Liver (tissue), 10 donors: ENCODE results near the gene FGF21. TPM values are rescaled to one million over a fixed set of nuclear protein-coding genes. Genes with fewer than 3 reads are reported as not detected.

Experiments
- DNase-seq: peaks from one replicate; pipeline ENCODE4 v3.0.0-alpha.2; 2017; ENCODE audit warnings: low spot score
- H3K27ac ChIP-seq, 2 donors: one replicate each; pipeline ENCODE4 v1.7.0; 2013; ENCODE audit warnings: inconsistent platforms in 2 of 2, low read length in 2 of 2, control low read depth in 1 of 2, low read depth in 1 of 2, mild to moderate bottlenecking in 1 of 2
- H3K27me3 ChIP-seq, 4 donors: one replicate each; pipeline versions ENCODE4 v1.6.1 to v1.7.0; 2013; ENCODE audit warnings: low read length in 3 of 4, inconsistent platforms in 1 of 4, mild to moderate bottlenecking in 1 of 4, moderate library complexity in 1 of 4; ENCODE audit not compliant: control insufficient read depth in 4 of 4, insufficient read depth in 4 of 4
- H3K36me3 ChIP-seq, 4 donors: one replicate each; pipeline versions ENCODE4 v1.6.1 to v1.7.0; 2013; ENCODE audit warnings: low read length in 3 of 4, mild to moderate bottlenecking in 3 of 4, low read depth in 1 of 4, moderate library complexity in 1 of 4; ENCODE audit not compliant: control insufficient read depth in 4 of 4, insufficient read depth in 3 of 4
- H3K4me1 ChIP-seq, 4 donors: one replicate each; pipeline versions ENCODE4 v1.6.1 to v1.7.0; 2013; ENCODE audit warnings: low read length in 3 of 4, mild to moderate bottlenecking in 3 of 4, moderate library complexity in 1 of 4; ENCODE audit not compliant: control insufficient read depth in 4 of 4, insufficient read depth in 4 of 4
- H3K4me3 ChIP-seq, 3 donors: one replicate each; pipeline versions ENCODE4 v1.6.1 to v1.7.0; 2013; ENCODE audit warnings: low read length in 3 of 3, control low read depth in 1 of 3, low read depth in 1 of 3, mild to moderate bottlenecking in 1 of 3
- H3K9ac ChIP-seq, 2 donors: one replicate each; pipeline ENCODE4 v1.7.0; 2013; ENCODE audit warnings: low read length in 2 of 2, mild to moderate bottlenecking in 2 of 2, moderate library complexity in 2 of 2, control low read depth in 1 of 2, low read depth in 1 of 2
- H3K9me3 ChIP-seq, 4 donors: one replicate each; pipeline versions ENCODE4 v1.6.1 to v1.7.0; 2013; ENCODE audit warnings: low read length in 3 of 4; ENCODE audit not compliant: control insufficient read depth in 4 of 4
- ATF3 ChIP-seq: IDR thresholded peaks from 2 replicates; pipeline ENCODE4 v1.6.1; 2016; ENCODE audit warnings: antibody characterized with exemption
- EGR1 ChIP-seq, 2 donors: IDR thresholded peaks; 2 replicates each; pipeline ENCODE4 v1.6.1; 2016 to 2018; ENCODE audit warnings: antibody characterized with exemption in 2 of 2, low read depth in 2 of 2
- FOXA1 ChIP-seq: IDR thresholded peaks from 2 replicates; pipeline ENCODE4 v1.6.1; 2016; ENCODE audit warnings: antibody characterized with exemption
- FOXA2 ChIP-seq: IDR thresholded peaks from 2 replicates; pipeline ENCODE4 v1.6.1; 2016; ENCODE audit warnings: antibody characterized with exemption
- GABPA ChIP-seq, 2 donors: IDR thresholded peaks in 1 of 2; conservative IDR thresholded peaks in 1 of 2; 2 replicates each; pipeline ENCODE4 v1.6.1; 2016; ENCODE audit warnings: antibody characterized with exemption in 2 of 2, mild to moderate bottlenecking in 1 of 2, moderate library complexity in 1 of 2
- HNF4A ChIP-seq, 2 donors: conservative IDR thresholded peaks; 2 replicates each; pipeline ENCODE4 v1.6.1; 2016; ENCODE audit warnings: antibody characterized with exemption in 2 of 2, mild to moderate bottlenecking in 2 of 2
- HNF4G ChIP-seq: IDR thresholded peaks from 2 replicates; pipeline ENCODE4 v1.6.1; 2016; ENCODE audit warnings: antibody characterized with exemption
- JUND ChIP-seq, 2 donors: IDR thresholded peaks; 2 replicates each; pipeline ENCODE4 v1.6.1; 2016; ENCODE audit warnings: antibody characterized with exemption in 2 of 2
- MAX ChIP-seq: IDR thresholded peaks from 2 replicates; pipeline ENCODE4 v1.6.1; 2016; ENCODE audit warnings: antibody characterized with exemption
- NR2F2 ChIP-seq: IDR thresholded peaks from 2 replicates; pipeline ENCODE4 v1.6.1; 2016; ENCODE audit warnings: antibody characterized with exemption
- RAD21 ChIP-seq, 2 donors: IDR thresholded peaks; 2 replicates each; pipeline ENCODE4 v1.6.1; 2016; ENCODE audit warnings: antibody characterized with exemption in 2 of 2, mild to moderate bottlenecking in 2 of 2
- RXRA ChIP-seq, 2 donors: IDR thresholded peaks; 2 replicates each; pipeline ENCODE4 v1.6.1; 2017 to 2018; ENCODE audit warnings: antibody characterized with exemption in 2 of 2, mild to moderate bottlenecking in 1 of 2
- SP1 ChIP-seq: IDR thresholded peaks from 2 replicates; pipeline ENCODE4 v1.6.1; 2018; ENCODE audit warnings: antibody characterized with exemption, mild to moderate bottlenecking
- TAF1 ChIP-seq: conservative IDR thresholded peaks from 2 replicates; pipeline ENCODE4 v1.6.1; 2016; ENCODE audit warnings: antibody characterized with exemption, mild to moderate bottlenecking
- YY1 ChIP-seq: IDR thresholded peaks from 2 replicates; pipeline ENCODE4 v1.6.1; 2016; ENCODE audit warnings: antibody characterized with exemption, mild to moderate bottlenecking
- WGBS: extraction: QIAGEN DNeasy Blood & Tissue Kit; methylation state at CpG from one replicate; pipeline ENCODE4 v1.1.7; 2013; 5-methylcytosine and 5-hydroxymethylcytosine counted together
- polyA plus RNA-seq, 2 donors: library from polyadenylated mRNA; stranded (reverse) in 1 of 2; unstranded in 1 of 2; fragments of 200-250 nt in 1 of 2; fragments of >200 nt in 1 of 2; fragmentation: Nextera tagmentation in 1 of 2; extraction: Ambion mirVana in 1 of 2; gene quantifications; one replicate each; pipeline versions ENCODE4 v1.2.1 to v1.2.3, GENCODE V29; 2013 to 2015
- small RNA-seq: library from RNA; depleted of rRNA; stranded (forward); fragments of <200 nt; gene quantifications from one replicate; pipeline ENCODE3, GENCODE V24; 2014
- total RNA-seq, 2 donors: library from RNA; depleted of rRNA; stranded (reverse); fragments of >200 nt; gene quantifications; one replicate each; pipeline ENCODE4 v1.2.3, GENCODE V29; 2014
- TF ChIP-seq, protein P1 (sequence below): IDR thresholded peaks from 2 replicates; pipeline ENCODE4 v1.6.1; 2016; ENCODE audit warnings: antibody characterized with exemption, mild to moderate bottlenecking
- TF ChIP-seq, protein P2 (sequence below): IDR thresholded peaks from 2 replicates; pipeline ENCODE4 v1.6.1; 2016; ENCODE audit warnings: antibody characterized with exemption
- TF ChIP-seq, protein P3 (sequence below): fragments of 150-350 bp; IDR thresholded peaks from 2 replicates; pipeline ENCODE4 v1.5.1; 2017; ENCODE audit warnings: improper control_type of control experiment, low read depth, low read length; ENCODE audit not compliant: missing input control
- donor health status: healthy.
- donor health status: healthy.
- donor health status: healthy.
- donor health status: healthy.
- donor health status: healthy.

Gene FGF21
- total and polyA plus RNA-seq, 4 donors = 5.5 to 18.5 (median 6.5) TPM; not detected in 1

GRCh38 chr19:48807590-48808308 lies 52.4 kb downstream of the FGF21 start:
- H3K36me3 ChIP-seq = peaks cover 0 to 3% (median 0%) of the 10 kb centered on the region in 4 donors
- no peaks in the 10 kb centered on the region for H3K27me3 ChIP-seq
- no peak for DNase-seq
- 36% methylated on average over 13 of the region's 13 CpGs for WGBS
- peak overlapping the region; percentile 87 to 93 for H3K27ac ChIP-seq
- peak overlapping the region; percentile 12 to 82 for H3K9ac ChIP-seq
- TF ChIP-seq RAD21 (IDR thresholded peaks at IDR 0.05) (peak in 1 of 2 donors; percentile 28), FOXA2 (no peak), EGR1 (IDR thresholded peaks at IDR 0.05; ENCODE audit: low read depth in 2 of 2) (no peak), GABPA (IDR thresholded peaks at IDR 0.05 in 1 of 2, conservative IDR thresholded peaks at IDR 0.05 in 1 of 2) (no peak), MAX (peak; percentile 13), HNF4A (conservative IDR thresholded peaks at IDR 0.05) (peak; percentile 46 to 59), YY1 (no peak), TAF1 (no peak), FOXA1 (no peak), NR2F2 (peak; percentile 80), JUND (IDR thresholded peaks at IDR 0.05) (no peak), HNF4G (peak; percentile 38), RXRA (IDR thresholded peaks at IDR 0.05) (peak; percentile 83 to 92), ATF3 (no peak), SP1 (peak; percentile 63)
- TF ChIP-seq, protein P1, sequence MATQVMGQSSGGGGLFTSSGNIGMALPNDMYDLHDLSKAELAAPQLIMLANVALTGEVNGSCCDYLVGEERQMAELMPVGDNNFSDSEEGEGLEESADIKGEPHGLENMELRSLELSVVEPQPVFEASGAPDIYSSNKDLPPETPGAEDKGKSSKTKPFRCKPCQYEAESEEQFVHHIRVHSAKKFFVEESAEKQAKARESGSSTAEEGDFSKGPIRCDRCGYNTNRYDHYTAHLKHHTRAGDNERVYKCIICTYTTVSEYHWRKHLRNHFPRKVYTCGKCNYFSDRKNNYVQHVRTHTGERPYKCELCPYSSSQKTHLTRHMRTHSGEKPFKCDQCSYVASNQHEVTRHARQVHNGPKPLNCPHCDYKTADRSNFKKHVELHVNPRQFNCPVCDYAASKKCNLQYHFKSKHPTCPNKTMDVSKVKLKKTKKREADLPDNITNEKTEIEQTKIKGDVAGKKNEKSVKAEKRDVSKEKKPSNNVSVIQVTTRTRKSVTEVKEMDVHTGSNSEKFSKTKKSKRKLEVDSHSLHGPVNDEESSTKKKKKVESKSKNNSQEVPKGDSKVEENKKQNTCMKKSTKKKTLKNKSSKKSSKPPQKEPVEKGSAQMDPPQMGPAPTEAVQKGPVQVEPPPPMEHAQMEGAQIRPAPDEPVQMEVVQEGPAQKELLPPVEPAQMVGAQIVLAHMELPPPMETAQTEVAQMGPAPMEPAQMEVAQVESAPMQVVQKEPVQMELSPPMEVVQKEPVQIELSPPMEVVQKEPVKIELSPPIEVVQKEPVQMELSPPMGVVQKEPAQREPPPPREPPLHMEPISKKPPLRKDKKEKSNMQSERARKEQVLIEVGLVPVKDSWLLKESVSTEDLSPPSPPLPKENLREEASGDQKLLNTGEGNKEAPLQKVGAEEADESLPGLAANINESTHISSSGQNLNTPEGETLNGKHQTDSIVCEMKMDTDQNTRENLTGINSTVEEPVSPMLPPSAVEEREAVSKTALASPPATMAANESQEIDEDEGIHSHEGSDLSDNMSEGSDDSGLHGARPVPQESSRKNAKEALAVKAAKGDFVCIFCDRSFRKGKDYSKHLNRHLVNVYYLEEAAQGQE = peak; percentile 16
- TF ChIP-seq, protein P2, sequence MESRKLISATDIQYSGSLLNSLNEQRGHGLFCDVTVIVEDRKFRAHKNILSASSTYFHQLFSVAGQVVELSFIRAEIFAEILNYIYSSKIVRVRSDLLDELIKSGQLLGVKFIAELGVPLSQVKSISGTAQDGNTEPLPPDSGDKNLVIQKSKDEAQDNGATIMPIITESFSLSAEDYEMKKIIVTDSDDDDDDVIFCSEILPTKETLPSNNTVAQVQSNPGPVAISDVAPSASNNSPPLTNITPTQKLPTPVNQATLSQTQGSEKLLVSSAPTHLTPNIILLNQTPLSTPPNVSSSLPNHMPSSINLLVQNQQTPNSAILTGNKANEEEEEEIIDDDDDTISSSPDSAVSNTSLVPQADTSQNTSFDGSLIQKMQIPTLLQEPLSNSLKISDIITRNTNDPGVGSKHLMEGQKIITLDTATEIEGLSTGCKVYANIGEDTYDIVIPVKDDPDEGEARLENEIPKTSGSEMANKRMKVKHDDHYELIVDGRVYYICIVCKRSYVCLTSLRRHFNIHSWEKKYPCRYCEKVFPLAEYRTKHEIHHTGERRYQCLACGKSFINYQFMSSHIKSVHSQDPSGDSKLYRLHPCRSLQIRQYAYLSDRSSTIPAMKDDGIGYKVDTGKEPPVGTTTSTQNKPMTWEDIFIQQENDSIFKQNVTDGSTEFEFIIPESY = no peak
- TF ChIP-seq, protein P3, sequence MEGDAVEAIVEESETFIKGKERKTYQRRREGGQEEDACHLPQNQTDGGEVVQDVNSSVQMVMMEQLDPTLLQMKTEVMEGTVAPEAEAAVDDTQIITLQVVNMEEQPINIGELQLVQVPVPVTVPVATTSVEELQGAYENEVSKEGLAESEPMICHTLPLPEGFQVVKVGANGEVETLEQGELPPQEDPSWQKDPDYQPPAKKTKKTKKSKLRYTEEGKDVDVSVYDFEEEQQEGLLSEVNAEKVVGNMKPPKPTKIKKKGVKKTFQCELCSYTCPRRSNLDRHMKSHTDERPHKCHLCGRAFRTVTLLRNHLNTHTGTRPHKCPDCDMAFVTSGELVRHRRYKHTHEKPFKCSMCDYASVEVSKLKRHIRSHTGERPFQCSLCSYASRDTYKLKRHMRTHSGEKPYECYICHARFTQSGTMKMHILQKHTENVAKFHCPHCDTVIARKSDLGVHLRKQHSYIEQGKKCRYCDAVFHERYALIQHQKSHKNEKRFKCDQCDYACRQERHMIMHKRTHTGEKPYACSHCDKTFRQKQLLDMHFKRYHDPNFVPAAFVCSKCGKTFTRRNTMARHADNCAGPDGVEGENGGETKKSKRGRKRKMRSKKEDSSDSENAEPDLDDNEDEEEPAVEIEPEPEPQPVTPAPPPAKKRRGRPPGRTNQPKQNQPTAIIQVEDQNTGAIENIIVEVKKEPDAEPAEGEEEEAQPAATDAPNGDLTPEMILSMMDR = no peak
- peaks cover 2 to 53% (median 36%) of the 10 kb centered on the region in 4 donors for H3K4me1 ChIP-seq
- H3K9me3 ChIP-seq = no peaks in the 10 kb centered on the region
- peak overlapping the region; percentile 60 to 70 (median 60) for H3K4me3 ChIP-seq

Small RNA genes within 50 kb of the gene (small RNA-seq; reads per million reads assigned to genes)
- gene RNU6-317P = not detected

Other genes starting within 250 kb of the FGF21 start
- under 1 TPM in 1 of 2 donors, not detected in 1; 0.08 TPM for gene LMTK3, start 243.7 kb upstream of the FGF21 start, total RNA-seq
- gene LMTK3, start 243.7 kb upstream of the FGF21 start, polyA plus RNA-seq = under 1 TPM in 1 of 2 donors, not detected in 1; 0.08 TPM
- not detected for gene SULT2B1, start 203.4 kb upstream of the FGF21 start, total RNA-seq
- gene SULT2B1, start 203.4 kb upstream of the FGF21 start, polyA plus RNA-seq = under 1 TPM; 0.14 to 0.24 TPM
- gene SPACA4, start 148.8 kb upstream of the FGF21 start, total RNA-seq = not detected
- gene SPACA4, start 148.8 kb upstream of the FGF21 start, polyA plus RNA-seq = not detected
- under 1 TPM; 0.33 to 0.42 TPM for gene FAM83E, start 140.4 kb upstream of the FGF21 start, total RNA-seq
- gene FAM83E, start 140.4 kb upstream of the FGF21 start, polyA plus RNA-seq = under 1 TPM in 1 of 2 donors, not detected in 1; 0.20 TPM
- 100 to 1,000 TPM; 502 to 830 TPM for gene RPL18, start 136.3 kb upstream of the FGF21 start, total RNA-seq
- 100 to 1,000 TPM; 276 to 670 TPM for gene RPL18, start 136.3 kb upstream of the FGF21 start, polyA plus RNA-seq
- 10 to 100 TPM; 10.2 to 17.3 TPM for gene SPHK2, start 136.0 kb upstream of the FGF21 start, total RNA-seq
- 10 to 100 TPM in 1 of 2 donors, 1 to 10 TPM in 1; 9.6 to 14.4 TPM for gene SPHK2, start 136.0 kb upstream of the FGF21 start, polyA plus RNA-seq
- 1 to 10 TPM; 2.3 to 4.5 TPM for gene DBP, start 118.1 kb upstream of the FGF21 start, total RNA-seq
- gene DBP, start 118.1 kb upstream of the FGF21 start, polyA plus RNA-seq = 1 to 10 TPM; 1.2 to 1.3 TPM
- under 1 TPM; 0.09 to 0.33 TPM for gene CA11, start 109.3 kb upstream of the FGF21 start, total RNA-seq
- gene CA11, start 109.3 kb upstream of the FGF21 start, polyA plus RNA-seq = 1 to 10 TPM in 1 of 2 donors, under 1 TPM in 1; 0.35 to 1.1 TPM
- under 1 TPM in 1 of 2 donors, not detected in 1; 0.08 TPM for gene NTN5, start 82.5 kb upstream of the FGF21 start, total RNA-seq
- under 1 TPM in 1 of 2 donors, not detected in 1; 0.09 TPM for gene NTN5, start 82.5 kb upstream of the FGF21 start, polyA plus RNA-seq
- gene FUT2, start 59.6 kb upstream of the FGF21 start, total RNA-seq = under 1 TPM in 1 of 2 donors, not detected in 1; 0.05 TPM
- under 1 TPM; 0.02 to 0.38 TPM for gene FUT2, start 59.6 kb upstream of the FGF21 start, polyA plus RNA-seq
- under 1 TPM; 0.08 to 0.09 TPM for gene MAMSTR, start 35.8 kb upstream of the FGF21 start, total RNA-seq
- gene MAMSTR, start 35.8 kb upstream of the FGF21 start, polyA plus RNA-seq = under 1 TPM; 0.07 to 0.31 TPM
- 1 to 10 TPM; 4.8 to 5.4 TPM for gene RASIP1, start 14.9 kb upstream of the FGF21 start, total RNA-seq
- 1 to 10 TPM; 1.8 to 4.3 TPM for gene RASIP1, start 14.9 kb upstream of the FGF21 start, polyA plus RNA-seq
- gene IZUMO1, start 8.6 kb upstream of the FGF21 start, total RNA-seq = under 1 TPM; 0.33 to 0.47 TPM
- gene IZUMO1, start 8.6 kb upstream of the FGF21 start, polyA plus RNA-seq = not detected
- 1 to 10 TPM; 1.3 to 6.8 TPM for gene FUT1, start 2.9 kb upstream of the FGF21 start, total RNA-seq
- gene FUT1, start 2.9 kb upstream of the FGF21 start, polyA plus RNA-seq = under 1 TPM; 0.48 to 0.72 TPM
- 1 to 10 TPM; 8.9 to 9.2 TPM for gene BCAT2, start 55.5 kb downstream of the FGF21 start, total RNA-seq
- gene BCAT2, start 55.5 kb downstream of the FGF21 start, polyA plus RNA-seq = 10 to 100 TPM in 1 of 2 donors, 1 to 10 TPM in 1; 7.8 to 35.8 TPM
- 10 to 100 TPM in 1 of 2 donors, 1 to 10 TPM in 1; 3.7 to 11.2 TPM for gene HSD17B14, start 81.0 kb downstream of the FGF21 start, total RNA-seq
- gene HSD17B14, start 81.0 kb downstream of the FGF21 start, polyA plus RNA-seq = 10 to 100 TPM in 1 of 2 donors, 1 to 10 TPM in 1; 4.9 to 12.6 TPM
- gene PLEKHA4, start 113.1 kb downstream of the FGF21 start, total RNA-seq = 1 to 10 TPM; 4.4 to 7.3 TPM
- 10 to 100 TPM in 1 of 2 donors, 1 to 10 TPM in 1; 5.3 to 17.2 TPM for gene PLEKHA4, start 113.1 kb downstream of the FGF21 start, polyA plus RNA-seq
- gene PPP1R15A, start 116.9 kb downstream of the FGF21 start, total RNA-seq = 10 to 100 TPM; 13.2 to 52.5 TPM
- gene PPP1R15A, start 116.9 kb downstream of the FGF21 start, polyA plus RNA-seq = 1 to 10 TPM; 5.6 to 9.3 TPM
- gene TULP2, start 143.2 kb downstream of the FGF21 start, total RNA-seq = under 1 TPM in 1 of 2 donors, not detected in 1; 0.05 TPM
- under 1 TPM; 0.03 to 0.19 TPM for gene TULP2, start 143.2 kb downstream of the FGF21 start, polyA plus RNA-seq
- 100 to 1,000 TPM; 196 to 280 TPM for gene NUCB1, start 144.8 kb downstream of the FGF21 start, total RNA-seq
- 100 to 1,000 TPM; 186 to 775 TPM for gene NUCB1, start 144.8 kb downstream of the FGF21 start, polyA plus RNA-seq
- gene DHDH, start 178.2 kb downstream of the FGF21 start, total RNA-seq = 1 to 10 TPM in 1 of 2 donors, not detected in 1; 1.3 TPM
- under 1 TPM in 1 of 2 donors, not detected in 1; 0.16 TPM for gene DHDH, start 178.2 kb downstream of the FGF21 start, polyA plus RNA-seq
- 10 to 100 TPM; 10.8 to 18.7 TPM for gene BAX, start 199.4 kb downstream of the FGF21 start, total RNA-seq
- gene BAX, start 199.4 kb downstream of the FGF21 start, polyA plus RNA-seq = 10 to 100 TPM; 10.5 to 27.0 TPM
- 1,000 to 10,000 TPM; 2,528 to 9,360 TPM for gene FTL, start 209.8 kb downstream of the FGF21 start, total RNA-seq
- over 10,000 TPM; 15,042 to 16,395 TPM for gene FTL, start 209.8 kb downstream of the FGF21 start, polyA plus RNA-seq
- 1 to 10 TPM; 8.4 to 8.7 TPM for gene GYS1, start 237.8 kb downstream of the FGF21 start, total RNA-seq
- gene GYS1, start 237.8 kb downstream of the FGF21 start, polyA plus RNA-seq = 1 to 10 TPM; 2.6 to 4.2 TPM
- gene RUVBL2, start 238.4 kb downstream of the FGF21 start, total RNA-seq = 10 to 100 TPM; 52.5 to 80.1 TPM
- 10 to 100 TPM; 29.6 to 46.7 TPM for gene RUVBL2, start 238.4 kb downstream of the FGF21 start, polyA plus RNA-seq